NCI-H2196 (cell line): ENCODE data around the gene PODN.

Source experiments
- DNase-seq: peaks from one replicate; lab custom pipeline; 2025; ENCODE audit not compliant: unreplicated experiment; lab: John Stamatoyannopoulos, UW

The PODN gene

GRCh38 chr1:53088616-53089300 lies 26.7 kb downstream of the PODN start:
- DNase-seq = no peak

- DNase-seq = no peak
Measured at GRCh38 chr1:53089478-53090226, 27.6 kb downstream of the PODN start.

DNA sequence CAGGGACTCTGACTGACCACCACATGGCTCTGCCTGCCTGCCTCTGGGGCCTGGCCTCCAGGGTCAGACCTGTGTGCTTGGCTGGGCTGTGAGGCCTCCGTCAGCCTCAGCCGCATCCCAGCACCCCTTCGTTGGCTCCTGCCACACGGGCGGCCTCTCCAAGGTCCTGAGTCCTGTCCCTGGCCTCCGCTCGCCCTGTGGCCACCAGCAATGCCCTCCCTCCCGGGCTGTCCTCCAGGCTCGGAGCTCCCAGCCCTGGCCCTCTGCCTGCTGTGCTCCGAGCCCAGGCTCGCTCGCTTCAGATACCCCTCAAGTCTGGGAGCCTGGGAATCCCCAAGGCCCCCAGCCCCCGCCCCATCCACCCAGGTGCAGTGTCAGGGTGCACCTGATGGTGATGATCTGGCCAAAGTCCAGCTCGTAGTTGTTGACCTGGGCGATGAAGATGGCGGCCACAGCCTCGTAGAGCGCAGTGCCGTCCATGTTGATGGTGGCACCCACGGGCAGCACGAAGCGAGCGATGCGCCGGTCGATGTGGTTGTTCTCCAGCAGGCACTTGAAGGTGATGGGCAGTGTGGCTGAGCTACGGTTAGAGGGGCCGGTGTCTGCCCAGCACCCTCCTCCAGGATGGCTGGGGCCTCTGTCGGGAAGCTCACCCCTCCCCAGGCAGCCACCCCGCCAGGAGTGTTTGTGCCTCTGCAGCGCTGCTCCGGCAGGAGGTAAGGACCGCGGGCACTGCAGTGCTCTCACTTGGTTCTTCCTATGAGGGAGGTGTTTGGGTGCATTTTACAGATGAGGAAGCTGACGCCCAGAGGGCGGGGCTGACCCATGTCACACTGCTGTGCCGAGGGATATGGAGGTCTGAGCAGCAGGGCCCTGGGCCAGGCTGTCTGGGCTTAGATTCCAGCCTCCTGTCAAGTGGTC lies 28.5 kb downstream of the PODN start:
- DNase-seq = no peak

DNA sequence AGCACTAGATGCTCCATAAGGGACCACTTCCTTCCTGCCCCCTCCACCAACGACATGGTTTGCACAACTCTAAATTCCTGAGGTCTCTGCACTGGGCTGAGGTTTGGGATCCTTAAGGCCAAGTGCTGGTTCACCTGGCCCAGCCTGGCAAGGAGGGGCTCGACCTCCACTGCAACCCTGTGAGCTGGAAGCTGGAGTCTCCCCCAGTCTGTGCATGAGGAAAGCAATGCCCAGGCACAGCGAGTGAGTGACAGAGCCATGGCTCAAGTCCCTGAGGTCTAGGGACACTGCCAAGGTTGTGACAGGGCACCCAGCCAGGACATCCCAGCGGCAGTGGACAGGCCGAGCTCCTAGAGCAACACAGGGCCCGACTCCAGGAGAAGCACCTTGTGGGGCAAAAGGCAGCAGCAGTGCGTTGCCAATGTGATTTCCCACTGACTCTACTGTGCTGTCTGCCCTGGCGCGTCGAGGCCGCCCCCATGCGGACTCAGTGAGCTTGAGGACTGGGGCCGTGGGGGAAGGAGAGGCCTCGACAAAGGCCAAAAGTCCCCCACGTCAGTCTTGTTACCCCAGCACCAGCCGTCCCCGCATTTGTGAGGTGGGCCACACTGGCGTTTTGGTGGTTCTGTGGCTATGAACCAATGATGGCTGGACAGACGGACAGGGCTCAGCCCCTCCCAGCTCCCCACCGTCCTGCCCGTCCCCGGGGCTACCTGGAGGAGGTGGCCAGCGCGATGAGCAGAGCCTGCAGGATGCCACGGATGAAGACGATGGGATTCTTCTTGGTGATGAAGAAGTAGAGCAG lies 30.0 kb downstream of the PODN start:
- DNase-seq = no peak

GRCh38 chr1:53092659-53093450 lies 30.8 kb downstream of the PODN start:
- no peak for DNase-seq

DNA sequence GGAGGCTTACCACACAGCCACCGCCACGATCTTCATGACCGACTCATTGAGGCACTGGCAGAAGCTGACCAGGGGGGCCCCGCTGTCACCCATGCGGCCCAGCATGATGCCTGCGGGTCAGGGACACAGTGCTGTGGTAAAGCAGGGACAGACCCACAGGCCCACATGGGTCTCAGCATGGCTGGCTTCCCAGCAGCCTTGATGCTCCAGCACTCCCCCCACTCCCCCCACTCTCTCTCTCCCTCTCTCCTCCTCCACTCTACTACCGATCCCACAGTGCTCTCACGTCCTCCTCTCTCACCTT lies 31.4 kb downstream of the PODN start:
- no peak for DNase-seq

DNA sequence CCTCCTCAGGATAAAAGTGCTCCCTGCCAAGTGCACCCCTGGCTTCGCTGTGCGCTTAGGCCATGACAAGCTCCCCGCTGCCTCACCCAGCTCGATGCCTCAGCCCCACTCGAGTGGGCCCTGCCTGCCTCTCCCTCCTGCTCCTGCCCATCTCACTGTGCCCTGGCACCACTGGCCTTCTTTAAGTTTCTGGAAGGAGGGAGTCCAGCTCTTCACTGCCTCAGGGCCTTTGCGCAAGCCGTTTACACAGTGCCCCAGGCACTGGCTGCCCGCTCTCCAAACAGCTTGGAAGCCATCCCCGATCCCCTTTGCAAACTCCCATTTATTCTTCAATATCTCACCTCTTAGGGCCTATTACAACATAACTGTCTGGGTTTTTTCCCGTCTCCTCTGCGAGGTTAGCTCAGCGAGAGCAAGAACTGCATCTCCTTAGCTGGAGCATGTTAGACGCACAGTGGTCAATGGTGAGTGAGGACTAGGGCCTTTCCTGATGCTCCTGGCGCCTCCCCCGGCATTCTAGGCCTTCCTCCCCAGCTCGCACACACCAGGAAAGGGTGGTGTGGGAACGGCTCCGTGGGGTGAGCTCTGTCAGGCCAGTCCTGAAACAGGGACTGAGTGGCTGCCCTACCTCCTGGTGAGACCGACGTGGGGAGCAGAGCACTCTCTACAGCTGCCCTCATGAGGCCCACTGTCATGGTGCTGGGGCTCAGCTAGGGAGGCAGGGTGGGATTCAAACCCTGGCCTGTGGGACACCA lies 31.9 kb downstream of the PODN start:
- no peak for DNase-seq

- no peak for DNase-seq
Measured at GRCh38 chr1:53094533-53094919, 32.5 kb downstream of the PODN start.

DNA sequence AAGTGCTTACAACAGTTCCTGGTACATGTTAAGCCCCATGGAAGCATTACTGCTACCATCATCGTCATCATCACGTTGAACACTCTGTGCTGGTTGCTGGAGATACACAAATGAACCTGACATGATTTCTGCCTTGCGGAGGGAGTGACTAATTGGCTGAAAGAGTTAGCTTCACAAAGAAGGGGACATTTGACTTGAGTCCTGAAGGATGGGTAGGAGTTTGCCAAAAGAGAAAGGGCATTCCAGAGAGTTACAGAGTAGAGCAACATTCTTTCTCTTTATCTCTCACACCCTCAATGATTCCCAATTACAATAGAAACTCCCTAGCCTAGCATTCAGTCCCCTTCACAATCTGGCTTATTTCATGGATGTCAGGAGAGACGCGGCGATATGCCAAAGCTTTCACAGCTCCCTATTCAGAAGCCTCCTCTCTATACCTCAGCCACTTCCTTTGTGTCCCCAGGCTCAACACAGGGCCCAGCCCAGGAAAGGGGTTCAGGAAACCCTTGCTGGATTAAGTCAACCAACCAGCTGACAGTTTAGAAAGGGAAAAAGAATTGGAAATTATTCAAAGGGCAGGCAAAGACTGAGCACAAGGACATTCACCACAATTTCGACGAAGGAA lies 42.4 kb downstream of the PODN start:
- DNase-seq = no peak

DNA sequence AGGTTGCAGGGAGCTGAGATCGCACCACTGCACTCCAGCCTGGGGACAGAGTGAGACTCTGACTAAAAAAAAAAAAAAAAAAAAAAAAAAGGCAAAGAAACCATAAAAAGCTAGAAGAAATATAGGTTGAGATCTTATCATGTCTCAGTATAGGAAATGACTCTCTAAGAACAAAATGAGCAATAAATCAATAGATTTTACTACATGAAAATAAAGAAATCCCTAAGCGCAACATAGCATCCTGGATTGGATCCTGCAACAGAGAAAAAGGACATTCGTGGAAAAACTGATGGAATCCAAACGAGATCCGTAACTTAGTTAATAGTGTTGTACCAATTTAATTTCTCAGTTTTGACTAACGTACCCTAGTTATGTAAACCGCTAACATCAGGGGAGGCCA lies 45.1 kb downstream of the PODN start:
- no peak for DNase-seq

GRCh38 chr1:53107570-53108322 lies 45.7 kb downstream of the PODN start:
- DNase-seq = peak; percentile 51

DNA sequence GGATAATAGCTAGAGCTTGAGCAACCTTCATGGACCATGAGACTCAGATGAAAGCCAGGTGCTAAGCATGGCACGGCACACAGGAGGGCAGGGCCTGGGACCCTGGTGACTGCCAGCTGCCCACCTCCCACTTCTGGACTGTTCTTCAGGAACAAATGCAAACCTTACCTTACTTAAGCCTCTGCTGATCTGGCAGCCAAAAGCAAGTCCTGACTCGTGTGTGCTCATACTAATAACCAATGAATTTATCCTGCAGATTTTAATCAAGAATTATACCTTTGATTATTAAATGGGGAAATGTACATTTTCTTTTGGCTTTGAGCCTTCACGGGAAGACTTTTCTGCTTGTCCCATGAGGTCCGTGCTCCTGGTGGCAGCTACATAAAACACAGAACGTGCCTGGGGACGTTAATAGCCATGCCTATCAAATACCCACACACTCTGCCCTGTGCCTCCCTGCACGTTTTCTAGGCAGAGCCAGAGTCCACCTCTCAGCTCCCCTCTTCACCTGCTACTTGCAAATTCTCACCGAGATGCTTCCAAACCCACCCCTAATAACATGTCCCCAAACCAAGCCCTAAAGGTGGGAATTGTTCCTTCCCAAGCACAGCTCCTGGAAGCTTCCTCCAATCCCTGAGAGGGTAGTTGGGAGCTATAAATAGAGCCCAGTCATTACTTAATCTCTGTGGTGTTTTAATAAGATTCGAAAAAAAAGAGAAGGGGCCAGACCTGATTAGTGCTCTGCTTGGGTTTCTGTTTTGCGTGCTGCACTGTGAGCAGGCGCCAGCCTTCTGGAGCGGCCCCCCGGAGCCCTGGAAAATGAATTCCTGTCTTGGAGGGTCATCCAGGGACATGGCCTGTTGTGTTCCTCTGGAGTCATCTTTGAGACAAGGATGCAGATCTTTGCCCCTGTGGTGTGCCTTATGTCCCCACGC lies 46.9 kb downstream of the PODN start:
- no peak for DNase-seq

DNA sequence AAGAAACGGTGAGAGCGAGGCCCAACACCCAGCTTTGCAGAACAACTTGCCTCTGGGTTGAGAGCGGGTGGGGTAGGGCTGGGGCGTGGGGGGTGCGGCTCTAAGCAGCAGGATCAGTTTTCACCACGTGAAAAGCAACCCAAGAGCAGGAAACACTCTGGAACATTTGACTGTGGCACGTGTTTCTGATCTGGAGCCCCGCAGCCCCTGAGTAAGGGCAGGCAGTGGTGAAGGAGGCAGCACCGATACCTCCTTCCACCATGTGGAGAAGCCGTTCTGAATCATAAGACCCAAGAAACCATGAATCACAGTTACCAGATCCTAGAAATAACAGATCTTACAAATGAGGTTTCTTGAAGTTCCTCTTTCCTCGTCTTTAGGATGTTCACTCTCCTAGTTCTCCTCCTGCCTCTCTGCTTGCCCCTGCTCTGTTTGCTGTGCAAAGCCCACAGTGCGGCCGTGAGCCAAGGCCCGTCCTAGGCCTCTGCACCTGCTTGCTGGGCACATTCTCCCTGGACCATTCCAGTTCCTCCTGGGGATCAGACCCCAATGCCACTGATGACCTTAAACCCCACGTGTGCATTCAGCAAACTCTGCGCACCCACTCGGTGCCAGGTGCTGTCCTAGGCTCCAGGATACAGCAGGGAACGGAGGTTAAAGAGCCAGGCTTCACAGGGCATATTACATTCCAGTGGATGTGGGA lies 48.5 kb downstream of the PODN start:
- DNase-seq = no peak

- no peak for DNase-seq
Measured at GRCh38 chr1:53111073-53111556, 49.1 kb downstream of the PODN start.

GRCh38 chr1:53111693-53112092 lies 49.7 kb downstream of the PODN start:
- DNase-seq = no peak

DNA sequence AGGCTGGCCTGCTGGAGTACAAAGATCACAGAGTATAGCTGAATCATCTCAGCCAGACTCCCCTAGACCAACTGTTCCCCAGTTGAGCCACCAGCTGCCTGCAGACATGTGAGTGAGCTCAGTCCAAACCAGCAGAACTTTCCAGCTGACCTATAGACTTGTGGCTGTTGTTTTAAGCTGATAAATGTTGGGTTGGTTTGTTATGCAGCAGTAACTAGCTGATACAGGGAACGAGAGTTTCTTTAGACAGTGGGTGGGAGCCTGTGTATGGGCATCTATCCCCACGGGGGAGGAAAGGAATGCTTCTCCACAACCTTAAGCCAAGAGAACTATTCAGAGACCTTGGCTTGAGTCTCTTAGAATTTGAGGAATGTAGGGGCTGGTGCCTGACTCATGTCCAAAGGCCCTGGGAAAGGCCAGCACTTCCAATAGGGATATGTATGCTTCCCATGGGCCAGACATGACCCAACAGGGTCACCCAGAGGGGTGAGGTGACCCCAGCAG lies 50.3 kb downstream of the PODN start:
- DNase-seq = no peak
